HAP-1 (cell line): ENCODE measurements around the gene OR7A10.

Experiments used
- DNase-seq, 2 experiments: peaks; one replicate each; pipeline ENCODE4 v3.0.0-alpha.2; 2016 to 2020; ENCODE audit warnings: low spot score in 2 of 2
- H3K27me3 ChIP-seq: fragments of 250-450 bp; sonication (Bioruptor Pico); 2 replicates; pipeline ENCODE4 v1.5.1; 2020; ENCODE audit warnings: low read depth, mild to moderate bottlenecking, moderate library complexity
- H3K36me3 ChIP-seq: fragments of 250-450 bp; sonication (Bioruptor Pico); replicated peaks from 2 replicates; pipeline ENCODE4 v1.5.1; 2020; ENCODE audit warnings: mild to moderate bottlenecking
- H3K4me1 ChIP-seq: fragments of 250-450 bp; sonication (Bioruptor Pico); 2 replicates; pipeline ENCODE4 v1.5.1; 2020; ENCODE audit warnings: mild to moderate bottlenecking
- H3K4me3 ChIP-seq: fragments of 250-450 bp; sonication (Bioruptor Pico); 2 replicates; pipeline ENCODE4 v1.5.1; 2020; ENCODE audit warnings: mild to moderate bottlenecking, moderate library complexity
- H3K9me3 ChIP-seq: fragments of 250-450 bp; sonication (Bioruptor Pico); 2 replicates; pipeline ENCODE4 v1.5.1; 2020; ENCODE audit warnings: mild to moderate bottlenecking, moderate library complexity
- in situ Hi-C: fragments of 300-500 bp; cut with MboI; formaldehyde crosslinking; loops from 3 replicates; pipeline ENCODE4 v1.14.3; 2020; ENCODE audit warnings: low sequenced_read_pairs, inconsistent platforms, mixed read lengths

OR7A10 gene

GRCh38 chr19:14848822-14849221, at the start of gene OR7A10:
TSS of gene OR7A10 (minus strand) at chr19:14848922. CDS start at chr19:14841877, 7,045 bp downstream.
- H3K4me1 ChIP-seq = no peaks in the 10 kb centered on the region
- H3K9me3 ChIP-seq = no peaks in the 10 kb centered on the region
- H3K4me3 ChIP-seq = no peak within 1 kb of the TSS
- H3K27me3 ChIP-seq = 0 out of 2 replicates have a peak, but pooled peaks cover 2% of the 10 kb centered on the region
- DNase-seq = no peak
- no peaks in the 10 kb centered on the region for H3K36me3 ChIP-seq
- in situ Hi-C loops = no loop called here

DNA sequence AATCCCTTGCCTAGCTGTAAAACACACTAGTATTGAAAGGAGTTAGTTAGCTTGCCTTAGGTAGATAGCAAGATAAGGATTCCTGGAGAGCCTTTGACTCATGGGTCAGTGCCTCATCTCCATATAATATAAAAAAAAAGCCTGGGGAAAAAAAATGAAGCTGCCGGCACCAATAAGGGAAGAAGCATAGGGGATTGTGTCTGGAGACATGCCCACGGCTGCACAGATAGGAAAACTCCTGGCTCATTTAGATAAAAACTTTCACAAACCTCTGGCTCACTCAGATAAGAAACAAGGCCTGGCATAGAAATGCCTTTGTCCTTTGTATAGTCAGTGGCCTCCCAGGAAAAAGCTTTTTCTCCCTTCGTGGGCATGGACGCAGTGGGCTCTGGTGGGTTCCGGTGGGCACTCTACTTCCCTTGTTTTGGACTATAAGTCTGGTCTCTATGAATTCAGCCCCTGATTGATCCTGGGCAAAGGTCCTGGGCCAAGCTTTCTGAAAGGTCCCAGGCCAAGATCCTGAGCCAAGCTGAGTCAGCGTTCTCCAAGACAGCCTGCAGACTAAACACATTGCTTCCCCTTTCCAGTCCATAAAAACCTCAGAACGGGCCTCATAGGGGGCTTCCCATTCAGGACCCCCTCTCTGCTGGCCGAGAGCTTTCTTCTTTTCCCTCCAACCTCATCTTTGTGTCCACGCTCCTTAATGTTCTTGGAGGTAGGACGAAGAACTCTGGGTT, 42.1 kb upstream of the OR7A10 start:
- Histone ChIP-seq H3K27me3 (no peaks in the 10 kb centered on the region; the same call in 1 of the 2 replicates), H3K4me3 (no peak overlapping the region), H3K4me1 (no peaks in the 10 kb centered on the region), H3K9me3 (no peaks in the 10 kb centered on the region), H3K36me3 (no peaks in the 10 kb centered on the region)
- in situ Hi-C loops = no loop called here
- DNase-seq = no peak

GRCh38 chr19:14889994-14890642, 41.4 kb upstream of the OR7A10 start:
- in situ Hi-C loops = no loop called here
- Histone ChIP-seq H3K4me3 (no peak overlapping the region), H3K4me1 (no peaks in the 10 kb centered on the region), H3K27me3 (peaks cover 3% of the 10 kb centered on the region; the same call in 1 of the 2 replicates), H3K36me3 (no peaks in the 10 kb centered on the region), H3K9me3 (no peaks in the 10 kb centered on the region)
- no peak for DNase-seq

DNA sequence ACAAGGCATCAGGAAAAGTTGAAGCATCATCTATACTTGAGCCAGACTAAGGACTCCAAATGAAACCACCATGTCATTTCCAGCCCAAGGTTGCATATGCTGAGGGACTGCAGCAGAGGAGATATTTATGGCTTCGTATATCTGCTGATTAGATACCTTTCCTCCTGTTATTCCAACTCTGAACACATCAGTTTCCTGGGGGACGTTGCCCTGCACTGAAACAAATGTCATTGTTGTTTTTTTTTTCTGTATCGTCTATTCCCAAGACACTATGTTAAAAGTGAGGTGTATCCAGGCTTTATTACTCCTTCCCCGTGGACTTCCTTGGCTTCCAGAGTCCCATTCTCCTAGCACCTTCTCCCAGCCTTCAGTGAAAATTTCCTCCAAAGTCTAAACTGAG, 37.3 kb upstream of the OR7A10 start, which contains the start of gene OR7A17:
OR7A17 (minus strand) TSS at position 101 of the 400 bp plus-strand sequence. CDS start 4,777 bp downstream, outside the sequence.
- no peak for DNase-seq
- Histone ChIP-seq H3K4me1 (no peaks in the 10 kb centered on the region), H3K4me3 (no peak within 1 kb of the TSS), H3K9me3 (no peaks in the 10 kb centered on the region), H3K27me3 (peaks cover 9% of the 10 kb centered on the region), H3K36me3 (no peaks in the 10 kb centered on the region)
- in situ Hi-C loops = no loop called here

DNA sequence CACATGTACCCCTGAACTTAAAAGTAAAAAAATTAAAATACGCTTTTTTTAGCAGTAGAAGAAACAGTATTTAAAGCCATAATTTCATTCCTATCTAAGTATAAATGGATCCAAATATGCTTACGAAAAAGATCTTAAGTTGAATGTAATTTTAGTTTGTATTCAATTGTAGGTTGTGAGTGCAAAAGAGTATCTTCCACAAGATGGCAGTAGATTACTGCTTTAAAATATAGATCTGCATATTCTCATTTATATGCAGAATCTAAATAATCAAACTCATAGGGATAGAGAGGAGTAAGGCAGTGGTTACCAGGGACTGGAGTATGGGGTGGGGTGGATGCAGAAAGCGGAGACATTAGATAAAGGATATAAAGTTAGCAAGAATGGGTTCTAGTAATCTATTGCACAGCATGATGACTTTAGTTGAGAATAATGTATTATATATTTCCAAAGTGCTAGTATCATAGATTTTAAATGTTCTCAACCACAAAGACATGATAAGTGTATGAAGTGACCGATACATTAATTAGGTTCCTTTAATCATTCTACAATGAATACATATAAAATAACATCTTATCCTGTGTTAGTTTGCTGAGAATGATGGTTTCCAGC, 23.0 kb upstream of the OR7A10 start:
- peak in 1 of 2 experiments; percentile 21 for DNase-seq
- no peaks in the 10 kb centered on the region; the same call in 1 of the 2 replicates for H3K27me3 ChIP-seq
- no peaks in the 10 kb centered on the region for H3K4me1 ChIP-seq
- no peak overlapping the region for H3K4me3 ChIP-seq
- in situ Hi-C loops = no loop called here
- H3K36me3 ChIP-seq = no peaks in the 10 kb centered on the region
- H3K9me3 ChIP-seq = no peaks in the 10 kb centered on the region

DNA sequence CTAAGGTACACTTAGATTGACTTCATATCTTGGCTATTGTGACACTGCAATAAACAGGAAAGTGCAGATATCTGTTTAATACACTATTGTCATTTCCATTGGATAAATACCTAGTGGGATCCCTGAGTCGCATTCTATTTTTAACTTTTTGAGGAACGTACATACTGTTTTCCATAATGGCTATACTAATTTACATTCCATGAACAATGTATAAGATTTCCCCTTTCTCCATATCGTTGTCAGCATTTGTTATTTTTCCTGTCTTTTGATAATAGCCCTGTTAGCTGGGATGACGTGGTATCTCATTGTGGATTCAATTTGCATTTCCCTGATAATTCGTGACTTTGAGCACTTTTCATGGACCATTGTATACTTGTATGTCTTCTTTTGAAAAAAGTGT, 19.8 kb upstream of the OR7A10 start:
- no peaks in the 10 kb centered on the region; the same call in 1 of the 2 replicates for H3K27me3 ChIP-seq
- H3K4me3 ChIP-seq = no peak overlapping the region
- H3K9me3 ChIP-seq = no peaks in the 10 kb centered on the region
- no peaks in the 10 kb centered on the region for H3K36me3 ChIP-seq
- H3K4me1 ChIP-seq = no peaks in the 10 kb centered on the region
- no peak for DNase-seq
- in situ Hi-C loops = no loop called here

- H3K27me3 ChIP-seq = no peaks in the 10 kb centered on the region
- DNase-seq = no peak
- in situ Hi-C loops = no loop called here
- H3K9me3 ChIP-seq = no peaks in the 10 kb centered on the region
- H3K36me3 ChIP-seq = no peaks in the 10 kb centered on the region
- no peak overlapping the region for H3K4me3 ChIP-seq
- no peaks in the 10 kb centered on the region for H3K4me1 ChIP-seq
These were observed 5.1 kb downstream of the OR7A10 start for GRCh38 chr19:14843578-14843977.

DNA sequence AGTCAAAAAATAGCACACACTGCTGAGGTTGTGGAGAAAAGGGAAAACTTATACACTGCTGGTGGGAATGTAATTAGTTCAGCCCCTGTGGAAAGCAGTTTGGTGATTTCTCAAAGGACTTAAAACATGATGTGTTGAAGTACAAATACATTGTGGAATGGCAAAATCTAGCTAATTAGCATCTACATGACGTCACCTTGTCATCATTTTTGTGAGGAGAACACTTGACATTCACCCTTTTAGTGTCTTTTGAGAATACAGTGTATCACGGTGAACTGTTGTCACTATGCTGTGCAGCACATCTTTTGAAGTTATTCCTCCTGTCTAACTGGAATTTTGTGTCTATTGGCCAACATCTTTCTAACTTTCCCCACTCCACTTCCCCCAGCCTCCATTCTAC, 5.6 kb downstream of the OR7A10 start:
- Histone ChIP-seq H3K27me3 (no peaks in the 10 kb centered on the region), H3K36me3 (no peaks in the 10 kb centered on the region), H3K4me1 (no peaks in the 10 kb centered on the region), H3K9me3 (no peaks in the 10 kb centered on the region), H3K4me3 (no peak overlapping the region)
- in situ Hi-C loops = no loop called here
- no peak for DNase-seq

GRCh38 chr19:14840206-14840605, 8.5 kb downstream of the OR7A10 start:
- Histone ChIP-seq H3K36me3 (no peaks in the 10 kb centered on the region), H3K27me3 (no peaks in the 10 kb centered on the region), H3K4me1 (no peaks in the 10 kb centered on the region), H3K9me3 (no peaks in the 10 kb centered on the region), H3K4me3 (no peak overlapping the region)
- DNase-seq = no peak
- in situ Hi-C loops = no loop called here

- Histone ChIP-seq H3K27me3 (peaks cover 2% of the 10 kb centered on the region; the same call in 1 of the 2 replicates), H3K4me1 (no peaks in the 10 kb centered on the region), H3K9me3 (no peaks in the 10 kb centered on the region), H3K36me3 (no peaks in the 10 kb centered on the region), H3K4me3 (no peak overlapping the region)
- in situ Hi-C loops = no loop called here
- DNase-seq = no peak
These were observed 11.3 kb downstream of the OR7A10 start for GRCh38 chr19:14837391-14837790.

GRCh38 chr19:14835011-14835410, 13.7 kb downstream of the OR7A10 start, which contains the start of the genes OR7A5 and OR7C1:
TSS of gene OR7A5 (minus strand) at chr19:14835185. CDS start at chr19:14828241, 6,944 bp downstream.
TSS of gene OR7C1 (minus strand) at chr19:14835185. CDS start at chr19:14800136, 35,049 bp downstream.
- DNase-seq = no peak
- no peak within 1 kb of the TSS for H3K4me3 ChIP-seq
- no peaks in the 10 kb centered on the region for H3K36me3 ChIP-seq
- in situ Hi-C loops = no loop called here
- H3K9me3 ChIP-seq = no peaks in the 10 kb centered on the region
- no peaks in the 10 kb centered on the region for H3K4me1 ChIP-seq
- peaks cover 2% of the 10 kb centered on the region; the same call in 1 of the 2 replicates for H3K27me3 ChIP-seq

- H3K9me3 ChIP-seq = no peaks in the 10 kb centered on the region
- no peak for DNase-seq
- peaks cover 2% of the 10 kb centered on the region; the same call in 1 of the 2 replicates for H3K27me3 ChIP-seq
- H3K36me3 ChIP-seq = no peaks in the 10 kb centered on the region
- in situ Hi-C loops = no loop called here
- H3K4me3 ChIP-seq = no peak overlapping the region
- no peaks in the 10 kb centered on the region for H3K4me1 ChIP-seq
These were observed 18.0 kb downstream of the OR7A10 start for GRCh38 chr19:14830702-14831101.

GRCh38 chr19:14826006-14826405, 22.7 kb downstream of the OR7A10 start:
- no peak for DNase-seq
- H3K9me3 ChIP-seq = no peaks in the 10 kb centered on the region
- H3K4me3 ChIP-seq = no peak overlapping the region
- no peaks in the 10 kb centered on the region for H3K4me1 ChIP-seq
- no peaks in the 10 kb centered on the region for H3K27me3 ChIP-seq
- in situ Hi-C loops = no loop called here
- H3K36me3 ChIP-seq = no peaks in the 10 kb centered on the region

DNA sequence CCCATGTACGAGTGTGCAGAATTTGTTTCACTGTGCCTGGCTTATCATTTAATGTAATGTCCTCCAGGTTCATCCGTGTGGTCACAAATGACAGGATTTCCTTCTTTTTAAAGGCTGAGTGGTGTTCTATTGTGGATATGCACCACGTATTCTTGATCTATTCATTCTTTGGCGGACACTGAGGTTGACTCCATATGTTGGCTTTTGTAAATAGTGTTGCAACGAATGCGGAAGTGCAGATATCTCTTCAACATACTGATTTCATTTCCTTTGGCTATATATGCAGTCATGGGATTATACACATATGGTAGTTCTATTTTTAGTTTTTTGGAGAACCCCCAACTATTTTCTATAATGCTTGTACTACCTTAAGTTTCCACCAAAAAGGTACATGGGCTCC, 26.8 kb downstream of the OR7A10 start:
- peaks cover 4% of the 10 kb centered on the region; the same call in 1 of the 2 replicates for H3K27me3 ChIP-seq
- H3K9me3 ChIP-seq = no peaks in the 10 kb centered on the region
- no peaks in the 10 kb centered on the region for H3K36me3 ChIP-seq
- H3K4me3 ChIP-seq = no peak overlapping the region
- H3K4me1 ChIP-seq = no peaks in the 10 kb centered on the region
- DNase-seq = no peak
- in situ Hi-C loops = no loop called here
